Stimulated activated CD8-positive, alpha-beta memory T cell treated with anti-CD3 and anti-CD28 coated beads, Interleukin-2, amount 100 ng/mL, for 48 hours (primary cell): Measurements from ENCODE around the gene GJB6.

Experiments used
- DNase-seq, 2 donors: peaks; one replicate each; pipeline ENCODE4 v3.0.0-alpha.2; 2020; ENCODE audit warnings: low read depth in 2 of 2

Gene GJB6

GRCh38 chr13:20186771-20187170 is 45.3 kb downstream of the GJB6 start:
- DNase-seq, result no peak

- DNase-seq, result no peak
These were observed 46.6 kb downstream of the GJB6 start for GRCh38 chr13:20185366-20186056.

GRCh38 chr13:20182231-20182846 is 49.8 kb downstream of the GJB6 start:
- no peak for DNase-seq

- DNase-seq, result no peak
These were observed 50.9 kb downstream of the GJB6 start for GRCh38 chr13:20181188-20181587.

- DNase-seq, result no peak
These were observed 54.0 kb downstream of the GJB6 start for GRCh38 chr13:20178156-20178555.

- DNase-seq, result no peak
These were observed 54.9 kb downstream of the GJB6 start for GRCh38 chr13:20177049-20177831.

GRCh38 chr13:20175907-20176652 is 56.0 kb downstream of the GJB6 start:
- no peak for DNase-seq

- no peak for DNase-seq
These were observed 56.7 kb downstream of the GJB6 start for GRCh38 chr13:20175406-20175794.

GRCh38 chr13:20174656-20175405 is 57.3 kb downstream of the GJB6 start:
- peak; percentile 53 to 56 for DNase-seq

GRCh38 chr13:20173116-20173746 is 58.9 kb downstream of the GJB6 start:
- DNase-seq, result no peak
